IMR-90 (cell line): ENCODE data around the gene COL5A1. TPM values are rescaled to one million over a fixed set of nuclear protein-coding genes. Genes with fewer than 3 reads are reported as not detected.

ENCODE experiments used
- ATAC-seq: fragments of 200-7000 bp; cut with Tn5 transposase; 2 replicates; pipeline ENCODE4 v1.9.1; 2020; ENCODE audit warnings: low read depth, mild to moderate bottlenecking, moderate library complexity
- BruUV-seq: library from RNA; stranded (reverse); fragments of 400-500 nt; replicated peaks from 2 replicates; lab custom pipeline; 2021; lab: Mats Ljungman, UMichigan
- CTCF ChIA-PET: fragments of 300-600 bp; formaldehyde crosslinking; extraction: SDS; loops from one replicate; lab custom pipeline; 2021; ENCODE audit warnings: antibody characterized with exemption; lab: Yijun Ruan, JAX
- POLR2A ChIA-PET: fragments of 300-600 bp; sonication (Branson Sonifier 250); formaldehyde crosslinking; loops from one replicate; lab custom pipeline; 2022; ENCODE audit warnings: antibody characterized with exemption; ENCODE audit not compliant: unreplicated experiment; lab: Charles Lee
- DNase-seq: peaks from one replicate; pipeline ENCODE4 v3.0.0; 2013
- H2AFZ ChIP-seq: replicated peaks from 2 replicates; pipeline ENCODE3; 2013; ENCODE audit warnings: low read length, mild to moderate bottlenecking; ENCODE audit not compliant: poor library complexity
- H2AK5ac ChIP-seq: 2 replicates; pipeline ENCODE4 v1.6.1; 2013; ENCODE audit warnings: low read depth, low read length, inconsistent platforms
- H2AK9ac ChIP-seq: replicated peaks from 2 replicates; pipeline ENCODE3; 2013; ENCODE audit warnings: mild to moderate bottlenecking, low read depth, low read length, moderate library complexity; ENCODE audit not compliant: poor library complexity
- H2BK120ac ChIP-seq: 2 replicates; pipeline ENCODE4 v1.6.1; 2013; ENCODE audit warnings: low read depth, low read length, inconsistent platforms
- H2BK15ac ChIP-seq: 3 replicates; pipeline ENCODE4 v1.6.1; 2013; ENCODE audit warnings: low read depth, low read length, inconsistent platforms
- H2BK20ac ChIP-seq: 2 replicates; pipeline ENCODE4 v1.6.1; 2013; ENCODE audit warnings: low read depth, mild to moderate bottlenecking, inconsistent platforms, low read length, moderate library complexity
- H2BK5ac ChIP-seq: 2 replicates; pipeline ENCODE4 v1.6.1; 2013; ENCODE audit warnings: mild to moderate bottlenecking, low read depth, low read length, inconsistent platforms; ENCODE audit not compliant: poor library complexity, severe bottlenecking
- H3K14ac ChIP-seq: replicated peaks from 2 replicates; pipeline ENCODE4 v1.6.1; 2013; ENCODE audit warnings: low read depth, low read length, inconsistent platforms
- H3K18ac ChIP-seq: 2 replicates; pipeline ENCODE4 v1.6.1; 2013; ENCODE audit warnings: low read depth, low read length, control low read depth
- H3K23ac ChIP-seq: 2 replicates; pipeline ENCODE4 v1.6.1; 2013; ENCODE audit warnings: low read depth, low read length, inconsistent platforms
- H3K27ac ChIP-seq: 2 replicates; pipeline ENCODE4 v1.5.1; 2013; ENCODE audit warnings: mild to moderate bottlenecking, control low read depth, low read length; ENCODE audit not compliant: insufficient read depth
- H3K27me3 ChIP-seq: 2 replicates; pipeline ENCODE4 v1.6.1; 2013; ENCODE audit warnings: low read length; ENCODE audit not compliant: control insufficient read depth, insufficient read depth
- H3K36me3 ChIP-seq: 2 replicates; pipeline ENCODE4 v1.6.1; 2013; ENCODE audit warnings: low read length, mixed read lengths; ENCODE audit not compliant: control insufficient read depth, insufficient read depth
- H3K4ac ChIP-seq: 2 replicates; pipeline ENCODE4 v1.6.1; 2013; ENCODE audit warnings: low read depth, low read length, inconsistent platforms
- H3K4me1 ChIP-seq: 2 replicates; pipeline ENCODE4 v1.6.1; 2013; ENCODE audit warnings: low read length, mixed read lengths; ENCODE audit not compliant: control insufficient read depth, insufficient read depth
- H3K4me2 ChIP-seq: 2 replicates; pipeline ENCODE4 v1.6.1; 2013; ENCODE audit warnings: low read depth, mild to moderate bottlenecking, control low read depth, low read length, moderate library complexity
- H3K4me3 ChIP-seq: 2 replicates; pipeline ENCODE4 v1.5.1; 2013; ENCODE audit warnings: low read depth, mild to moderate bottlenecking, control low read depth, low read length, moderate library complexity; ENCODE audit not compliant: insufficient read depth
- H3K56ac ChIP-seq: 2 replicates; pipeline ENCODE4 v1.6.1; 2013; ENCODE audit warnings: low read length, inconsistent platforms; ENCODE audit not compliant: insufficient read depth; ENCODE audit errors: extremely low read depth
- H3K79me1 ChIP-seq, 2 experiments: 2 replicates each; pipeline ENCODE4 v1.6.1; 2013; ENCODE audit warnings: low read length in 2 of 2, inconsistent platforms in 1 of 2, low read depth in 1 of 2
- H3K9ac ChIP-seq: 2 replicates; pipeline ENCODE4 v1.6.1; 2013; ENCODE audit warnings: low read depth, low read length, control low read depth
- H3K9me1 ChIP-seq: 2 replicates; pipeline ENCODE4 v1.6.1; 2013; ENCODE audit warnings: low read length, inconsistent platforms; ENCODE audit not compliant: insufficient read depth
- H3K9me3 ChIP-seq: 2 replicates; pipeline ENCODE4 v1.6.1; 2013; ENCODE audit warnings: low read length; ENCODE audit not compliant: control insufficient read depth, insufficient read depth
- H4K20me1 ChIP-seq: 2 replicates; pipeline ENCODE4 v1.6.1; 2013; ENCODE audit warnings: low read length, inconsistent platforms; ENCODE audit not compliant: insufficient read depth
- H4K5ac ChIP-seq: 2 replicates; pipeline ENCODE4 v1.6.1; 2013; ENCODE audit warnings: mild to moderate bottlenecking, low read depth, low read length, control low read depth
- H4K8ac ChIP-seq, 2 experiments: 2 replicates each; pipeline ENCODE4 v1.6.1; 2013; ENCODE audit warnings: low read depth in 2 of 2, low read length in 2 of 2, control low read depth in 1 of 2, inconsistent platforms in 1 of 2
- H4K91ac ChIP-seq: 2 replicates; pipeline ENCODE4 v1.6.1; 2013; ENCODE audit warnings: low read depth, low read length, inconsistent platforms; ENCODE audit not compliant: insufficient read depth
- CEBPB ChIP-seq: IDR thresholded peaks from 2 replicates; pipeline ENCODE4 v1.6.1; 2012; ENCODE audit warnings: low read depth, low read length, improper control_type of control experiment
- CHD1 ChIP-seq: IDR thresholded peaks from 2 replicates; pipeline ENCODE4 v1.6.1; 2012; ENCODE audit warnings: low read depth, low read length, improper control_type of control experiment
- CTCF ChIP-seq: conservative IDR thresholded peaks from 2 replicates; pipeline ENCODE4 v1.5.1; 2012; ENCODE audit warnings: mild to moderate bottlenecking, low read depth, low read length, improper control_type of control experiment
- FOS ChIP-seq: fragments of 150-350 bp; IDR thresholded peaks from 2 replicates; pipeline ENCODE4 v1.6.1; 2016; ENCODE audit warnings: low read depth, low read length
- MAZ ChIP-seq: IDR thresholded peaks from 2 replicates; pipeline ENCODE4 v1.6.1; 2012; ENCODE audit warnings: low read depth, mild to moderate bottlenecking, low read length, improper control_type of control experiment, moderate library complexity, borderline replicate concordance
- MXI1 ChIP-seq: IDR thresholded peaks from 2 replicates; pipeline ENCODE4 v1.6.1; 2012; ENCODE audit warnings: low read depth, mild to moderate bottlenecking, low read length, moderate library complexity, borderline replicate concordance
- NFE2L2 ChIP-seq: fragments of 150-350 bp; IDR thresholded peaks from 2 replicates; pipeline ENCODE4 v1.6.1; 2016; ENCODE audit warnings: low read depth, mild to moderate bottlenecking, low read length
- POLR2A ChIP-seq: IDR thresholded peaks from 2 replicates; pipeline ENCODE4 v1.6.1; 2012; ENCODE audit warnings: mild to moderate bottlenecking, low read depth, low read length
- RAD21 ChIP-seq: IDR thresholded peaks from 2 replicates; pipeline ENCODE4 v1.6.1; 2012; ENCODE audit warnings: low read length, improper control_type of control experiment
- RCOR1 ChIP-seq: IDR thresholded peaks from 2 replicates; pipeline ENCODE4 v1.6.1; 2012; ENCODE audit warnings: mild to moderate bottlenecking, low read length, improper control_type of control experiment; ENCODE audit not compliant: insufficient replicate concordance
- USF2 ChIP-seq: fragments of 150-350 bp; IDR thresholded peaks from 2 replicates; pipeline ENCODE4 v1.6.1; 2017; ENCODE audit warnings: mild to moderate bottlenecking, antibody characterized with exemption, low read length, low read depth
- WGBS, 2 experiments: methylation state at CpG; one replicate each; pipeline versions ENCODE4 v1.1.5 to v1.1.7; 2013; ENCODE audit warnings: missing lambda C conversion rate in 2 of 2; ENCODE audit not compliant: insufficient read length in 1 of 2; ENCODE audit errors: extremely low coverage in 2 of 2; 5-methylcytosine and 5-hydroxymethylcytosine counted together
- dilution Hi-C: fragments of 300-500 bp; cut with HindIII; formaldehyde crosslinking; loops from one replicate; pipeline ENCODE4 v1.14.3; 2018; ENCODE audit warnings: low sequenced_read_pairs; ENCODE audit not compliant: unreplicated experiment
- in situ Hi-C: fragments of 300-500 bp; cut with MboI; formaldehyde crosslinking; loops from 3 replicates; pipeline ENCODE4 v1.14.3; 2019; ENCODE audit warnings: low sequenced_read_pairs, inconsistent platforms, mixed read lengths
- intact Hi-C: fragments of 100-400 bp; cut with micrococcal nuclease; formaldehyde crosslinking; loops from 2 replicates; pipeline ENCODE4 v1.10.0; 2022
- polyA plus RNA-seq, 3 experiments: library from polyadenylated mRNA; depleted of rRNA; stranded (reverse); fragments of >200 nt; gene quantifications; 2 replicates each; pipeline ENCODE4 v1.2.3, GENCODE V29; 2012; ENCODE audit warnings: low replicate concordance in 1 of 3
- total RNA-seq: library from RNA; depleted of rRNA; stranded (reverse); fragments of >200 nt; gene quantifications from 2 replicates; pipeline ENCODE4 v1.2.3, GENCODE V29; 2012

COL5A1 gene
- total and polyA plus RNA-seq, 2 of the 4 experiments (the other 2 are of a cell fraction) = 19.2 to 173 TPM

- no CpG with 5 or more reads among the region's 14 CpGs for WGBS, 2 experiments
- Histone ChIP-seq H4K8ac (no peak overlapping the region), H3K36me3 (peaks cover 94% of the 10 kb centered on the region), H2AFZ (no peak overlapping the region), H2BK20ac (no peak overlapping the region), H3K9ac (no peak overlapping the region), H4K5ac (no peak overlapping the region), H3K9me1 (peaks cover 16% of the 10 kb centered on the region), H4K91ac (no peak overlapping the region), H3K4me3 (no peak overlapping the region), H2BK120ac (no peak overlapping the region), H3K4me1 (no peaks in the 10 kb centered on the region), H2AK9ac (no peak overlapping the region), H3K79me1 (peaks cover 4 to 79% of the 10 kb centered on the region in 2 experiments), H3K4me2 (no peak overlapping the region), H3K18ac (no peak overlapping the region), H2BK15ac (no peak overlapping the region), H3K4ac (no peak overlapping the region), H3K23ac (no peak overlapping the region), H2BK5ac (no peak overlapping the region), H3K56ac (no peak overlapping the region), H3K27ac (no peak overlapping the region), H2AK5ac (no peak overlapping the region), H3K14ac (no peak overlapping the region), H4K20me1 (peaks cover 26% of the 10 kb centered on the region), H3K27me3 (no peaks in the 10 kb centered on the region), H3K9me3 (no peaks in the 10 kb centered on the region)
- in situ Hi-C loops (no loop called here), dilution Hi-C loops (no loop called here), intact Hi-C loops (no loop called here)
- DNase-seq (no peak), ATAC-seq (no peak)
- ChIA-PET CTCF (no interaction called here), POLR2A (no interaction called here)
- TF ChIP-seq RAD21 (no peak), RCOR1 (no peak), FOS (no peak), MXI1 (no peak), CTCF (no peak), POLR2A (no peak), CHD1 (no peak), CEBPB (no peak), MAZ (no peak), USF2 (no peak), NFE2L2 (no peak)
- no TSS peak for BruUV-seq
Measured at GRCh38 chr9:134822541-134822940, 180.9 kb downstream of the COL5A1 start.
